ENCODE data around the gene METTL5.
A peak's percentile ranks its signal among the peaks of the same experiment; 100 is the strongest.

METTL5 gene

GRCh38 chr2:169781249-169782013 lies 43.3 kb downstream of the METTL5 start:
- no peak for DNase-seq (ENCODE audit: low spot score)

GRCh38 chr2:169778446-169778845 lies 46.3 kb downstream of the METTL5 start:
- DNase-seq (ENCODE audit: low spot score): no peak

- DNase-seq (ENCODE audit: low spot score): no peak
Measured at GRCh38 chr2:169776252-169776761, 48.4 kb downstream of the METTL5 start.

DNA sequence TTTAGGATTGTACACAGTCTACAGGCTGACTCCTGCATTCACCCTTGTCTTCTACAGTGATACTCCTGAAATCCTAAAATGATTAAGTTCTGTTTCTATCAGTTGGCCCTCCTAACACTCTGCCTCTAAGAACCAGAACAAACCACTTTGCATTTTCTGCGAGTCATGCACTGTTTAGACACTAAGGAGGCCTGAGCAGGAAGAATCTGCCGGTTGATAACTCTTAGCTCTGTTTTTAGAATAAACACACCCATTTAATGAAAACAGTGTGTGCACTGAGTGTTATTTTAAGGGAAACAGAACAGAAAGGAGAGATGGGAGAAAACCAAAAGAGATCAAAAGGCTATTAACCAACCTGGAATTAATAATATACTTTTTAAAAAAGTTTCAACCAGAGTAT lies 48.9 kb downstream of the METTL5 start:
- DNase-seq (ENCODE audit: low spot score): no peak

- no peak for DNase-seq (ENCODE audit: low spot score)
Measured at GRCh38 chr2:169775354-169775753, 49.4 kb downstream of the METTL5 start.

- DNase-seq (ENCODE audit: low spot score): no peak
Measured at GRCh38 chr2:169772651-169773050, 52.1 kb downstream of the METTL5 start.

DNA sequence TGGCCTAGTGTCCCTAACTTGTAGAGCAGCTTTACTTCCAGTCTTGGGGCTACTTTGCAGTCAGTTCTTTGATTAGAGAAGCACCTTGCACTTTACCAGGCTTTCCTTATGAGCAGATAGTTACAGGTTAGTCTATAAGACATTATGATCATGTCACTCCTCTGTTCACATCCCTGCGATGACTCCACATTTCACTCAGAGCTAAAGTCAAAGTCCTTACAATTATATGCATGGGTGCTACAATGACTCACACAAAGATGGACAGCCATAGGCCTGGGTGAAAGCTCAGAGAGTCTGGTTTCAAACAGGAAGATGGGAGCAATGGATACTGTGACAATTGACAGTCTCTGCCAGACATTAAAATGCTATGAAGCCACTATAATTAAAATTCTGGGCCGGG lies 53.1 kb downstream of the METTL5 start:
- DNase-seq (ENCODE audit: low spot score): no peak

DNA sequence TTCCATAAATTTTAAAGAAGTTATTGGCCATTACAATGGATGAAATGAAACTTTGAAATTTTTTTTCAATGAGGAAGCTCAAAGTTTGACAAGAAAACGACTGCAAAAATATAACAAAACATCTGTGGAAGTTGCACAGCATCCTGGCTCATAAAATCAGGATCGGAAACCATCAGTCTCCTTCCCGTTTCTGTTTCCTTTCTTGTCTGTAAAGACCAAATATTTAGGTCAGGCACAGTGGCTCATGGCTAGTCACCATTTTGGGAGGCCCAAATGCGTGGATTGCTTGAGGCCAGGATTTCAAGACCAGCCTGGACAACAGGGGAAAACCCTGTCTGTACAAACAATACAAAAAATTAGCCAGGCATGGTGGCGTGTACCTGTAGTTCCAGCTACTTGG lies 53.7 kb downstream of the METTL5 start:
- DNase-seq (ENCODE audit: low spot score): no peak

- DNase-seq (ENCODE audit: low spot score): no peak
Measured at GRCh38 chr2:169768262-169768995, 56.3 kb downstream of the METTL5 start.

GRCh38 chr2:169767243-169767888 lies 57.3 kb downstream of the METTL5 start:
- DNase-seq (ENCODE audit: low spot score): peak; percentile 79

DNA sequence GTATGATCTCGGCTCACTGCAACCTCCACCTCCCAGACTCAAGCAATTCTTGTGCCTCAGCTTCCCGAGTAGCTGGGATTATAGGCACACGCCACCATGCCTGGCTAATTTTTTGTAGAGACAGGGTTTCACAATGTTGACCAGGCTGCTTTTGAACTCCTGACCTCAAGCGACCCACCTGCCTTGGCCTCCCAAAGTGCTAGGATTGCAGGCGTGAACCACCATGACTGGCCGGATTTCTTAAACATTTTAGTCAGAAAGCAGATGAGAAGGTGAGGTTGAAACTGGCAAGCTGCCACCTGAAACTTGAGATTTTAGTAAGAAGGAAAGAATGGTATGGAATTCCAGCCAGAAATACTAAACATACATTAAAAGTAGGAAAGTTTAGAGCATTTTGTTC lies 59.2 kb downstream of the METTL5 start:
- no peak for DNase-seq (ENCODE audit: low spot score)

- no peak for DNase-seq (ENCODE audit: low spot score)
Measured at GRCh38 chr2:169761970-169762292, 62.8 kb downstream of the METTL5 start.
